Activated CD4-positive, alpha-beta T cell treated with anti-CD3 and anti-CD28 coated beads, Interleukin-2, amount 50 U/mL, for 48 hours (primary cell): ENCODE results near the gene ASTN2.

ENCODE experiments used
- DNase-seq, 2 experiments: peaks; one replicate each; pipeline ENCODE4 v3.0.0-alpha.2; 2020

The ASTN2 gene

GRCh38 chr9:117296453-117296852 lies 118.4 kb downstream of the ASTN2 start:
- no peak for DNase-seq

GRCh38 chr9:117293206-117294114 lies 121.4 kb downstream of the ASTN2 start:
- DNase-seq, result no peak

- DNase-seq, result no peak
Measured at GRCh38 chr9:117290856-117291622, 123.8 kb downstream of the ASTN2 start.

- DNase-seq, result no peak
Measured at GRCh38 chr9:117290306-117290840, 124.5 kb downstream of the ASTN2 start.

- DNase-seq, result no peak
Measured at GRCh38 chr9:117286245-117286644, 128.6 kb downstream of the ASTN2 start.

- DNase-seq, result no peak
Measured at GRCh38 chr9:117284414-117284813, 130.4 kb downstream of the ASTN2 start.

- no peak for DNase-seq
Measured at GRCh38 chr9:117282541-117282940, 132.3 kb downstream of the ASTN2 start.

GRCh38 chr9:117278471-117279035 lies 136.3 kb downstream of the ASTN2 start:
- no peak for DNase-seq

- no peak for DNase-seq
Measured at GRCh38 chr9:117278020-117278419, 136.8 kb downstream of the ASTN2 start.

- no peak for DNase-seq
Measured at GRCh38 chr9:117276444-117276843, 138.4 kb downstream of the ASTN2 start.

GRCh38 chr9:117273612-117274011 lies 141.2 kb downstream of the ASTN2 start:
- DNase-seq, result no peak

- DNase-seq, result no peak
Measured at GRCh38 chr9:117268847-117269446, 145.9 kb downstream of the ASTN2 start.

- no peak for DNase-seq
Measured at GRCh38 chr9:117266855-117267497, 147.9 kb downstream of the ASTN2 start.

- DNase-seq, result no peak
Measured at GRCh38 chr9:117265253-117265652, 149.6 kb downstream of the ASTN2 start.

GRCh38 chr9:117258184-117258866 lies 156.5 kb downstream of the ASTN2 start:
- no peak for DNase-seq

GRCh38 chr9:117253261-117253660 lies 161.6 kb downstream of the ASTN2 start:
- DNase-seq, result no peak

- DNase-seq, result no peak
Measured at GRCh38 chr9:117250610-117251215, 164.1 kb downstream of the ASTN2 start.

- DNase-seq, result no peak
Measured at GRCh38 chr9:117249799-117250198, 165.1 kb downstream of the ASTN2 start.

- no peak for DNase-seq
Measured at GRCh38 chr9:117247266-117247665, 167.6 kb downstream of the ASTN2 start.

- no peak for DNase-seq
Measured at GRCh38 chr9:117245175-117245829, 169.6 kb downstream of the ASTN2 start.

GRCh38 chr9:117242082-117242481 lies 172.8 kb downstream of the ASTN2 start:
- no peak for DNase-seq
